ENCODE measurements around the gene NAP1L1. TPM values are rescaled to one million over a fixed set of nuclear protein-coding genes. Genes with fewer than 3 reads are reported as not detected.

The NAP1L1 gene
- total RNA-seq, 1 donor from 2014 or later = 481 TPM

DNA sequence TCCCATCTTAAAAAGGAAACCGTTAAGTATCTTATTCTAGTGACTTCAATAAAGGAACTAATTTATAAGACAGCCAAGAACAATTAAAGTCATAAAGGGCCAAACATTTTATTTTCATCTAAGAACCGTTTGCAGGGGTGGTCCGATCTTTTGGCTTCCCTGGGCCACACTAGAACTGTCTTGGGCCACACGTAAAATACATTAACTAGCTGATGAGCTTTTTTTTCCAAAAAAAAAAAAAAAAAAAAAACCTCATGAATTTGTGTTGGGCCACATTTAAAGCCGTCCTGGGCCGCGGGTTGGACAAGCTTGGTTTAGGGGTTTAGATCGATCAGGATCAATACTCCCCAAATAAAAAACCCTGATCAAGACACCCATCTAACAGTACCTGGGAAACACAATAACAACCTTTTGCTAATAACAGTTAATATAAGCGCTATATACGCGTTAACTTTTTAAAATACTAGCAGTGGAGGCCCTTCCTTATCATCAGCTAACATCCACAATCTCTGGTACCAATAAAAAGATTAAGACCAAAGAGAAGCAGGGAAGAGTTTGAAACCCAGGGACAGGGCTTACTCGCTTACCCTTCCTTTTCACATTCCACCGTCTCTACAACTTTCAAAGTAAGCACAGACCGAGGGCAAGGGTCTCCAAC lies 1.1 kb downstream of the NAP1L1 start:
- no peak for DNase-seq (ENCODE audit: low read depth)

DNA sequence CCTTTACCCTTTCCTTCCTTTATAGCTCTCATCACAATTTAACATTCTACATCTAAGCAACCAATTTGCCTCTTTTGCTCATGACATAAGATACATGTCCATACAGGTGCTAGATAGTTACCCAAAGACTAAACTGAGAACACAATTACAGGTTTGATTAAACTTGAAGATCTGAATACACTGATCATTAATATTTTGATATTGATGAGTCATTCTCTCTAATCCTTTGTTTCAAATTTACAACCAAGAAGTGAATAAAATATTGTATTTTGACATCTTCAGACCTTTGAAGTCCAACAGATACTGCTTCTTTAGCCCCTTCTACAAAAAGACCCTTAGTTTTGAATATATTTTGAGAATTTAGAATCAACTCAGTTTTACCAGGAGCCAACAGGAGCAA lies 2.6 kb downstream of the NAP1L1 start:
- DNase-seq (ENCODE audit: low read depth) = no peak

DNA sequence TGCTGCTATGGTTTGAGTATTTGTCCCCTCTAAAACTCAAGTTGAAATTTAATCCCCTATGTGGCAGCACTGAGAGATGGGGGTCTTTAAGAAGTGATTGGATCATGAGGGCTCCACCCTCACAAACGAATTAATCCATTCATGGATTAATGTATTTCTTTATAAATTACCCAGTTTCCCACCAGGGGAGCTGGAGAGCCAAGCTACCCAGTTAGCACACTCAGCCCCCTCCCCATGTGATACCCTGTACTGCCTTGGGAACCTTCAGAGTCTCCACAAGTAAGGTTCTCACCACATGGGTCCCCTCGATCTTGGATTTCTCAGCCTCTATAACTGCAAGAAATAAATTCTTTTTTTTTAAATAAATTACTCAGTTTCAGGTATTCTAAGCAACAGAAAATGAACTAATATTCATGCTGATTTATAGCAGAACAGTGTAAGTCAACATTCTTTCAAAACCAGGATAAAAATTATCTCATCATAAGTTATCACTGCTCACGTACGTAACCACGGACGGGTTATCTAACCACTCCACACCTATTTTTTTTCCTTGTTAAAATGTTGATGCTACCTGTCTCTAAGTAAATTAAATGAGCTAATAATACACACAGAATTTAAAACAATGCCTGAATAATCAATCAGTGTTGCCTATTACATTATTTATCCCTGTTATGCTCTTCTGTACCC lies 3.6 kb downstream of the NAP1L1 start:
- DNase-seq (ENCODE audit: low read depth) = no peak

DNA sequence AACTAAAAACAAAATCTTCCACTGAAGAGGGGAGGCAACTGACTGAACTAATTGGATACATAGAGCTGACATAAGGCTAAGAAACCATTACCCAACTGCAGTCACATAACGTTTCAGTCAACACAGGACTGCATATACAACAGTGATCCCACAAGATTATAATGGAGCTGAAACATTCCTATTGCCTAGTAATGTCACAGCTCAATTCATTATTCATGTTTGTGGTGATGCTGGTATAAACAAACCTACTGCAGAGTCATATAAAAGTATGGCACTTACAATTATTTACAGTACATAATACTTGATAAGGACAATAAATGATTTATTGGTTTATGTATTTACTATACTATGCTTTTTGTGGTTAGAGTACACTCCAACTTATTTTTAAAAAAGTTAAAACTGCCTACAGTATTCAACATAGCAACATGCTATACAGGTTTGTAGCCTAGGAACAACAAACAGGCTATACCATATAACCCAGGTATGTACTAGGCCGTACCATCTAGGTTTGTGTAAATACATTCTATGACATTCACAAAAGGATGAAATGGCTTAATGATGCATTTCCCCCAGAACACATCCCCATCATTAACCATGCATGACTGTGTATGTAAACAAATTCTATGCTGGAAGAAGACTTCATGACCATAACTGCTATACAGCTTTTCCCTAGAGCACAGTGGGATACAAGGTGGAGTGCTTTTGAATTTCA lies 4.3 kb downstream of the NAP1L1 start:
- no peak for DNase-seq (ENCODE audit: low read depth)

DNA sequence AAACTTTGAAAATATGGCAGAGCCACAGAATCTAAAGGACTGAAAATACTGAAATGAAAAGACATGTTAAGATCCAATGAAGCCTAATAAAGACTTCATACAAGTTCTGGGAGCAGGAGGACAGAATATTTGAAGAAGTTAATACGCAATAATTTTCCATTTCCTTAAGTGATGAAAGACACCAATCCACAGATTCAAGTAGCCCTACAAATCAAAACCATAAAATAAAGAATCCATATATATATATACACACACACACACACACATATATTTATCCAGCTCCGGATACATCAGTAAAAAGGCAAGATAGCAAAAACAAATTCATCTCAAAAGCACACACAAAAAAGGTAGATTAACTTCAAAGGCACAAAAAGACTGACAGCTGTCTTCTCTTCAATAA lies 5.7 kb downstream of the NAP1L1 start:
- no peak for DNase-seq (ENCODE audit: low read depth)

DNA sequence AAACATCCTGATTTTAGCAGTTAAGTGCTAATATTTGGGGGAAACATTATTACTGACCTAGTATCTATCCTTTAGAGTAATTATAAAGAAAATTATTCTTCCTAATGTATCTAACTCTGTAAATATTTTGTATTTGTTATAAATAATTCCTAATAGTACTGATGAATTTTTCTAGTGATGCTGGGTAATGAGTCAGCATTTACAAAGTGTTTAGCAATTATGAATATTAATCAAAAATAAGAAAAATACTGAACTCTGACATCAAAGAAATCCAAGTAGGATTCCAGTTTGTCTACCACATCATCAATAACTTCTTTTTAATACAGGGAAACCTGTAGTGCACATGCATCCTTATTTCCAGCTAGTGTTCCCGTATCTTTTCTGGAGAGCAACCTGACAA lies 9.0 kb downstream of the NAP1L1 start:
- DNase-seq (ENCODE audit: low read depth) = no peak

DNA sequence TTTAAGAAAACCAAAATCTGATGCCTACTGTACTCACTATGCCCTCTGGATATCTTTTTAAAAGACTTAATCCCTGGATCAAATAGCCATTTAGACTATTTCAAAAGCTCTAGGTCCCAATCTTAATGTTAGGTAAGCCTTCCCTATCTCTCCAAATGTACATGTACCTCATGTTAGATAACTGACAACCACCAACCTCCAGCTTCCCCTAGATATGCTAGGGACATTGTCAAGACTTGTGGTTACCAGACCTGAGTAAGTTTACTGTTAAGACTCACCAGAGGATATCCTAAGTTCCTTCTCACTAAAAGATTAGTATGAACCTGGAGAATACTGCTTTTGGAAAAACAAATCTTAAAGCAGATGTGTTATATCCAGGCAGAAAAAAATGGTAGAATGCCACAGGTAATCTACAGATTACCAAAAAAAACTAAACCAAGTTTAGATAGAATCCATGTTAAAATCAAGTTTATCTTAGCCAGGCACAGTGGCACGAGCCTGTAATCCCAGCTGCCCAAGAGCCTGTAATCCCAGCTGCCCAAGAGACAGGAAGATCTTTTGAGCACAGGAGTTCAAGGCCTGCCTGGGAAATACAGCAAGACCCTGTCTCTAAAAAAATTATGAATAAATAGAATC lies 9.7 kb downstream of the NAP1L1 start:
- peak; percentile 15 for DNase-seq (ENCODE audit: low read depth)

DNA sequence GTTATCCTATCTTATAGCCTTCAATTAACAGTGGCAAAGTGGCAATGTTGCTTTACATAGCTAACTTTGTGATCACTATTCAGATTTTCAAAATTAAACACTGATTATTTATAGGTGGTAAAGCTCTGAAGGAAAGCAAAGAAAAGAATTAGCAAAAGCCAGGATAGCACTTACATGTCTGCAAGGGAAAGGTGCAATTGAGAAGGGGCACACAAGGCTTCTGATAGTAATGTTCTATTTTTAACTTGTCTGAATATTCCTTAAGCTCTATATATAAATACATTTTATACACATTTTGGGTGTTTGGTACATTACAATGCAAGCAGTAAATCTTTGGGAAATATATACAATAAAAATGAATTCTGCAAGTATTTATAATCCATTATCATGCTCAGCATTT lies 10.9 kb downstream of the NAP1L1 start:
- no peak for DNase-seq (ENCODE audit: low read depth)

DNA sequence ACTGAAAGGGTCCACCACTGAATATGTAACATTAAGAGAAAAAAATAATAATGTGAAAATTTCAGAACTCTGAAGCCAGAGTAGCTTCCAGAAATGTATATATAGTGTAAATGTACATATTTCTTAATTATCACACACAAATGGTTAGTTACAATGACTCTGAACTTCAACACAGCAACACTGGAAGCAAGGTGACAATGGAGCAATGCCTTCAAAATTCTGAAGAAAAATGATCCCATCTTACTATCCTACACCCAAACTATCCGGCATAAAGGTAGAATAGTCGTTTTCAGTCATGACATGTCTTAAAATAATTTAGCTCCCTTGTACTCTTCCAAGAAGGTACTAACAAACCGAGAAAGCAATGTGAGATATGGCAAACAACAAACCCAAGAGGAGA lies 11.9 kb downstream of the NAP1L1 start:
- DNase-seq (ENCODE audit: low read depth) = no peak

DNA sequence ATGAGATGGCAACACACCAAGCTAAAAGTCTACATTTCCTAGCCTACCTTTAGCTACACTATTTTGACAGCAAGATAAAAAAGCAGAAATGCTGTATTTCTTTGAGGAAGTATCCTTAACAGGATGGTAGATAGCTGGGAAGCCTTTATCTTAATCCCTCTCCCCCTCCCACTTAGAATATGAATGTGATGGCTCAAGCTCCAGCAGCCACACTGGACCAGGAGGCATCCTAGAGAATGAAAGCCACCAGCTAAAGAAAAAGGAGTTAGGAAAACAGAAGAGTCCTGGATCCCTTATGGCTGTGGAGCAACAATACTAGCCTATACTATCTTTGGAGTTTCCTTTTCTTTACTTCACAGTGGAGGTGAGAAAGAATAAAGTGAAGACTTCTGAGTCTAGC lies 15.1 kb downstream of the NAP1L1 start:
- no peak for DNase-seq (ENCODE audit: low read depth)

DNA sequence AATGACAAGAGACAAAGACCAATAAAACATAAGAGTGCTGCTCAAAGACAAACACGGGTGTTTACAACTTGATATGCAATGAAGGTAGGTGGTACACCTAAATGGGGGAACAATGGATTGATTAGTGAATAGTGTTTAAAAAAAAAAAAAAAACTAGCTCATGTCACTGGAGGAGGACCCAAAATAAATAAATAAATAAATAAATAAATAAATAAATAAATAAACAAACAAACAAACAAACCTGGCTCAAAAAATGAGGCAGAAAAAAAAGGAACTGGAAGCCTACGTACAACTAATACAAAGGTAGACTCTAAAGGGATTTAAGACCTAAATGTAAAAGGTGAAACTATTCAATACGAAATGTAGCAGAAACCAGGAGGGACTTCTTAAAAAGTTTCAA lies 18.6 kb downstream of the NAP1L1 start:
- DNase-seq (ENCODE audit: low read depth) = no peak

DNA sequence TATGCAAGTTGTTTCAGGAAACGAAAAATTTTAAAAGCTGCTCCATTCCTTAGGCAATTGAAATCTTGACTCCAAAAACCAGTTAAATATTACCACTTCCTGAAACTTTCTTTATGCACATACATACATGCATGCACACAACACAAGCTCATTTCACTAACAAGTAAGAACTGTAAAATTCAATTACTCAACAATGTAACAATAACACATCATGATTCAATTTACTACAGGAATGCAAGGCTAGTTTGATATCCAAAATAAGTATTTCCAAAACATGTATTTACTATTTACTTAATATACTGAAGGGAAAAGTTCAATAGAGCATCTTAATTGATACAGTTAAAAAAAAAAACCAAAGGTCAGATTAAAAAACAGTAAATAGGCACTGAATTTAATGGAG lies 19.6 kb downstream of the NAP1L1 start:
- no peak for DNase-seq (ENCODE audit: low read depth)

DNA sequence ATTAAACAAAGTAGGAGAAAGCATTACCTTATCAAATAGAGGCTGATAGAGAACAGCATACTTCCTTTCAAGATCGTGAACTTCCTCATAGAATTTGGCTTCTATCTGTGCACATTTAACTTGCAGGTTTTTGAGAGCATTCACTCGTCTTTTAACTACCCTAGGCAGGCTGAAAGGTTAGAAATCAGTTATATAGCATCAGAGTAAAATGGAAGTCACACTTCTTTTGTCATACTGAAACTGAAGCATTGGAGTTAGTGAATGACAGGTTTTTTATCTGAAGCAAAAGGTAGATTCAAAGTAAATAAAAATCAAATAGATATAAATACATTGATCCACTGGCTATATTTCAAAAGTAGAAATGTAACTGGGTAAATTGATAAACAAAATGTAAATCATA lies 24.4 kb downstream of the NAP1L1 start:
- no peak for DNase-seq (ENCODE audit: low read depth)

DNA sequence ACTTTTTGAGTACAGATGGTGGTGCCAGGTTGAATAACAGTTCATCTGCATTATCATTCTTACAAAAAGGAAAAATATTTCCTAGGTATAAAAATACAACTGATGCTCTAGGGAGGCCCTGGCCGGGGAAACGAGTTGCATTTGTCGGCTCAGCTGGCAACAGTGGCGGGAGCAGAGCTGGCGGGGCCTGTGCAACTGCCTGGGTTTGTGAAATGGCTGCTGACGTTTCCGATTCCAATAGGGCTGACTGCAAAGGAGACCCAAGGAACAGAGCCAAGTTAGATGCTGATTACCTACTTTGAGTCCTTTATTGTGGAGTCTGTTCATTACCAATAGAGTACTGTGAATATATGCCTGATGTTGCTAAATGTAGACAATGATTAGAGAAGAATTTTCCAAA lies 27.2 kb downstream of the NAP1L1 start:
- DNase-seq (ENCODE audit: low read depth) = no peak

DNA sequence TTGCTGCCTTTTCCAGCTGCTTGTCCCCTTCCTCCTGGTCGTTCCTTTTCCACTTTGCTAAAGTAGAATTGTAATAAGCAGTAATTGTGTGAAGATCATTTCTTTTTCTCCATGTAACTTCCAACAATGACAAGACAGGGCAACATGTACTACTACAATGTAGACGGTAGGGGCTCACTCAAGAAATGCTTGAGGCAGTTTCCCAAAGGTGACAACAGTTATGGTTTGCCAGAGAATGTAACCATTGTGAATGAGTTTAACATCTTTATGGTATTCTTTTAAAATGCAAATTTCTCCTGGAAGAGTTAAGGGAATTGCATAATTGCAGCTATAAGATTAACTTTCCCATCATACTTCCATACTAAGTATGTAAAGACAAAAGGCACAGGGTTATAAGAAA lies 29.1 kb downstream of the NAP1L1 start:
- no peak for DNase-seq (ENCODE audit: low read depth)

DNA sequence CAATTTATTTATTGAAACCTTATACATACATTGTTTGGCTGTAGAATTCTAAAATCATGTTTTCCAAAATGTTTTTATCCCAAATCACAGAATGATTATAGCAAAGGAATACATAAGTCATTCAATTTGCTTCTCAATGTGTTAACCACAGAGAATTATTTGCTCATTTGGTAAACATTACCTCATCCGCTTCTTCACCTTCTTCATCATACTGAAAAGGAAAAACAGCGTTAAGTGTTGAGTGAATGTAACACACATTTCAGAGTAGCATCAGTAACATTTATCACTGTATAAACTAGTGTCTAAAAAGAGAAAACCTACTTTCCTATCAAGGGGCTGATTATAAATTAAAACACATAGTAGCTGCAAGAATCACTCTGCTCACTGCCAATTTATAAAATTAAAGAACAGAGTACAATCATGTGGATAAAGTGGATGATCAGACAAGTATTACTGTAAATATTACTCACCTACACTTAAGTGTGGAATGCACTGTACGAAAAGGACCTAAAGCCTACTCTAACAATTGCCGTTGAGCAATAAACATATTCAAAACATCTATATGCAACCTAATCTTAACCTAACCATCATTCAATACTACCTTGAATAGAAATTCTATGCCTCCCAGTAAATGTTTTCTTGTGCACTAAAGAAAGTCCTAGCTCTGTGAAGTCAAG lies 34.8 kb downstream of the NAP1L1 start:
- no peak for DNase-seq (ENCODE audit: low read depth)

DNA sequence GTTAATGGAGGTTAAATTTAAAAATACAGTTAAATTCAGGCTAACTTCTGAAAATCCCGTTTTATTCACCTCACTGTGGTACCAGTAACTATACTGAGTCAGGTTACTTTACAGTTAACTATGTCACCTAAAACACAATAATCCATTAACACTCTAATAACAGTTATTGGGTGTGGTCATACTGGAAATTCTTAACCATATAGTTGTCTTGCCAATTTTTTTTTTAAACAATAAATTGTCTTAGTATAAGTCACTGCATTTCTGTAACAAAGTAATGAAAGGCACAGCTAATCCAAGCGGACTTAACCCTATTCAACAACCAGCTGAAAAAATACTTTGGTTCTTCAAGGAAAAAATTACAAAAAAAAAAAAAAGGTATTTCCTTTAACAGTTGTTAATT lies 36.7 kb downstream of the NAP1L1 start:
- DNase-seq (ENCODE audit: low read depth) = no peak

DNA sequence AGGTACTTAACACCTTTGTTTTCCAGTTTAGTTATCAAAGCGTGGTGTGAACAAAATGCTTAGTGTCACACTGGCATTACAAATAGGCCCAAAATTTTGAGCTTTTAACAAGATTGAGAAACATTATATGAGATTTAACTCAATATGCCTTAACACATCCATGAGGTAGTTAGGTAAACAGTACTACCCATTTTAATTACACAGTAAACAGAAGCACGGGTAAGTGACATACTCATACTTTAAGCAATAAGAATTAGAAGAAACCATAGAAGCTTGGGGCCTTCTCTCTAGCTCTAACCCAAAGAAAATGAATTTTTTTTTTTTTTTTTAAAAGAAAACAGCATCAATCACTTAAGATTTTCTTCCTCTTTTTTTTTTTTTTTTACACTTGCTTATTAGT lies 37.4 kb downstream of the NAP1L1 start:
- no peak for DNase-seq (ENCODE audit: low read depth)

DNA sequence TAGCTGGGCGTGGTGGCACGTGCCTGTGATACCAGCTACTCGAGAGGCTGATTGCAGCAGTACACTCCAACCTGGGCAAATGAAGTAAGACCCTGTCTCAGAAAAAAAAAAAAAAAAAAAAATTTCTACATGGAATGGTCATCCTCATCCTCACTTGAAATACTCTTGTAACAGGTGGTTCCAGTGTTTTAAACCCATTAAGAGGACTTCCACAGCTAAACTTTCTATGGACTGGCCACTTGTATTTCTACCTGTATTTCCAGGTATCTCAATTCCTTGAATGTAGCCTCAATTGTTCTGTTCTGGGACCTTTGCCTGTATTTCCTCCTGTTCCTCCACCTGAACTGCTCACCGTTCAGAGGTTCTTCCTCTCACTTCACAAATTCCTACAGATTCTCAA lies 41.1 kb downstream of the NAP1L1 start:
- no peak for DNase-seq (ENCODE audit: low read depth)

DNA sequence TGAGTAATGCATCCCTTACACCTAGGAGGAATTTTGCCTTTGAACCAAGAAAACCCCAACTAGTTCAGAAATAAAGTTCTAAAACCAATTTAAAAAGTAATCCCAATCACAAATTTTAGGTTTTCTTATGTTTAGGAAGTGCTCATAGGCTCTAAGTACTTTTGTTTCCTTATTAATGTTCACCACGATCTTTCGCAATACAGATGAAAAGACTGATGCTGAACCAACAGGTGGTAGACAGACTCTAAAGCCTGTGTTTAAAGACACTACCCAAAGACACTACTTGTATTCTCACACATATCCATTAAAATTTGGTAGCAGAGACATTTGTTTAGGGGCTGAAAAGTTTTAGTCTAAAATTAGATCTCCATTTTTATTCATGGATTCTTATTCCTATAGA lies 42.3 kb downstream of the NAP1L1 start:
- DNase-seq (ENCODE audit: low read depth) = no peak

DNA sequence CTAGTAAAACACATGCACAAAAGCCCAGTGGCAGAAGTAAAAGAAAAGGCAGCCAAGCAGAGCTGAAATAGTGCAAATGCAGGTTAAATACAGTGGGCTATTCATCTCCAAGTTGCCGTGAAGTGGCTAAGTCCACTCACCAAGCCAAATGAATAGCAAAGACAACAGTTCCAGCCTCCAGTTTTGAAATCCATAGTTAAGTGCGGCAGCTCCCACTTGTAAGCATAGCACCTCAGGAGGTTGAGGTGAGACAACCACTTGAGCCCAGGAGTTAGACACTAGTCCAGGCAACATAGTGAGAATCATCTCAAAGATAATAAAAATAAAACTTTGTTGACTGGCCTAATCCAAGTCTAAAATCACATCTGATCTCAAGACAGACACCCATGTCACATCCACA lies 43.1 kb downstream of the NAP1L1 start:
- DNase-seq (ENCODE audit: low read depth) = no peak

DNA sequence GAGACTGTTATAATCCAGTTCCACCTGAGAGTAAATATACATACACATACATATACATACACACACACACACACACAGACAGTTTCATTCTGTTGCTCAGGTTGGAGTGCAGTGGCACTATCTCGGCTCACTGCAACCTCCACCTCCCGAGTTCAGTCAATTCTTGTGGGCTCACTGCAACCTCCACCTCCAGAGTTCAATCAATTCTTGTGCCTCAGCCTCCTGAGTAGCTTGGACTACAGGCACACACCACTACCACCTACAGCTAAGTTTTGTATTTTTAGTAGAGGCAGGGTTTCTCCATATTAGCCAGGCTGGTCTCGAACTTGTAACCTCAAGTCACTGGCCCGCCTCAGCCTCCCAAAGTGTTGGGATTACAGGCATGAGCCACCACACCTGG lies 44.0 kb downstream of the NAP1L1 start:
- DNase-seq (ENCODE audit: low read depth) = no peak
